CD4-positive, alpha-beta T cell (primary cell): ENCODE results near the gene SUFU. TPM values are rescaled to one million over a fixed set of nuclear protein-coding genes. Genes with fewer than 3 reads are reported as not detected.

Experiments used
- ATAC-seq: fragments of 200-7000 bp; cut with Tn5 transposase; one replicate; pipeline ENCODE4 v1.10.0; 2022; ENCODE audit warnings: mild to moderate bottlenecking; ENCODE audit not compliant: poor library complexity
- CTCF ChIA-PET: fragments of 350-600 bp; sonication (Branson Sonifier 250); formaldehyde crosslinking; loops from one replicate; lab custom pipeline; 2021; ENCODE audit warnings: antibody characterized with exemption, inconsistent platforms; lab: Charles Lee
- POLR2A ChIA-PET: fragments of 350-600 bp; sonication (Branson Sonifier 250); formaldehyde crosslinking; loops from one replicate; lab custom pipeline; 2021; ENCODE audit warnings: antibody characterized with exemption, inconsistent platforms; lab: Charles Lee
- DNase-seq, 14 experiments: peaks; one replicate each; pipeline ENCODE4 v3.0.0-alpha.2; 2013 to 2020; ENCODE audit warnings: mixed read lengths in 2 of 14
- H3K27ac ChIP-seq, 2 donors: one replicate each; pipeline versions ENCODE4 v1.5.1 to v1.7.0; 2013; ENCODE audit warnings: low read length in 2 of 2, low read depth in 1 of 2, mild to moderate bottlenecking in 1 of 2
- H3K27me3 ChIP-seq, 2 experiments: 1 replicate in 1 of 2; 2 replicates in 1 of 2; pipeline versions ENCODE4 v1.6.1 to v1.7.0; 2013; ENCODE audit warnings: low read length in 2 of 2, control low read depth in 1 of 2, mild to moderate bottlenecking in 1 of 2, moderate library complexity in 1 of 2; ENCODE audit not compliant: insufficient read depth in 2 of 2, control insufficient read depth in 1 of 2
- H3K36me3 ChIP-seq: one replicate; pipeline ENCODE4 v1.6.1; 2013; ENCODE audit warnings: low read length, control low read depth; ENCODE audit not compliant: insufficient read depth
- H3K4me1 ChIP-seq: one replicate; pipeline ENCODE4 v1.6.1; 2013; ENCODE audit warnings: low read length, control low read depth; ENCODE audit not compliant: insufficient read depth
- H3K4me3 ChIP-seq: one replicate; pipeline ENCODE4 v1.5.1; 2013; ENCODE audit warnings: mild to moderate bottlenecking, low read length, moderate library complexity
- H3K9me3 ChIP-seq, 2 experiments: 1 replicate in 1 of 2; 2 replicates in 1 of 2; pipeline versions ENCODE4 v1.6.1 to v1.7.0; 2013; ENCODE audit warnings: low read length in 2 of 2, mild to moderate bottlenecking in 2 of 2, control low read depth in 1 of 2, moderate library complexity in 1 of 2; ENCODE audit not compliant: control insufficient read depth in 1 of 2, insufficient read depth in 1 of 2
- H3K27ac Mint-ChIP-seq: one replicate; pipeline ENCODE4 v1.8.0; 2020; ENCODE audit warnings: mixed read lengths
- H3K27me3 Mint-ChIP-seq: one replicate; pipeline ENCODE4 v1.8.0; 2021; ENCODE audit warnings: mixed read lengths
- H3K36me3 Mint-ChIP-seq: one replicate; pipeline ENCODE4 v1.8.0; 2021; ENCODE audit warnings: low read depth, mixed read lengths
- H3K4me1 Mint-ChIP-seq: one replicate; pipeline ENCODE4 v1.8.0; 2021; ENCODE audit warnings: low read depth, mixed read lengths
- H3K4me3 Mint-ChIP-seq: one replicate; pipeline ENCODE4 v1.8.0; 2020; ENCODE audit warnings: mild to moderate bottlenecking, mixed read lengths
- H3K9me3 Mint-ChIP-seq: one replicate; pipeline ENCODE4 v1.8.0; 2020; ENCODE audit warnings: mixed read lengths
- intact Hi-C, 2 experiments: fragments of 100-400 bp; cut with DNase I in 1 of 2; cut with micrococcal nuclease in 1 of 2; formaldehyde crosslinking; loops; one replicate each; pipeline versions ENCODE4 v1.15.1 to v1.9.0; 2023 to 2025; cut with DNase I, micrococcal nuclease
- total RNA-seq, 174 experiments: library from RNA in 2 of 174; stranded (reverse) in 2 of 174; gene quantifications; one replicate each; pipeline ENCODE4 v1.2.3 and lab custom pipeline; 2021 to 2026
- TF ChIP-seq, protein P1 (sequence below): fragments of 200-600 bp; IDR thresholded peaks from one replicate; pipeline ENCODE4 v1.8.0; 2022; ENCODE audit warnings: antibody characterized with exemption, mild to moderate bottlenecking

Gene SUFU
- total RNA-seq, 2 experiments from 2014 or later = 6.7 to 7.3 TPM

DNA sequence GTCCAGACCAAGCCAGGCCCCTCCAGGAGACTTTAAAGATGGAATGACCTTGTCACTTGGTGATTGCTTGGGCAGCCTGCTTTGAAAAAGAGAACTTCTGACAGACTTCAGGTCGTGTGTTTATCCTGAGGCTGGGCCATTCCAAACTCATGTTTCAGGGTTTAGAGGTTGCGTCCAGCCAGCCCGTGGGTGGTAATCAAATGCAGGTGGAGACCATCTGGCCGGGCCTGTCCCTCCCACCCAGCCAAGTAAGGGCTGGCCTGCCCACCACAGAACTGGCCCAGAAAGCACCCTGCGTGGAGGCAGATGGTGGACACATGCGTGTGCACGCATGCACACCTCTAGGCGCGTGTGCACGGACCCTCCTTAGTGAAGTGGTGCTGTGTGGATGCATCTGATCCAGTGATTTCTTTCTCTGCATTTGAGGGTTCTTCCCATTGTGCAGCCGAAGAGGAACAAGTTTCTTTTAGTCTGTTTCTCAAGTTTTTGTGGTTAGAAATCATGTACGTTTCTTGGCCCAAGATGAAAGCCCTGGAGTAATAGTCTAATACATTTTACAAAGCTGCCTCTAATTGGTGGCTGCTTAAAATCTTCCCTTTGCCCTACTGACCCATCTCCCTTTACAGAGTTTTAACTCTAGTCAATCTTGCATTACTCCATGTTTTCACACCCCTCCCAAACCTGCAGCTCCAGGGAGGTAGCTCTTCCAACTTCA, 43.0 kb downstream of the SUFU start:
- no peak overlapping the region for H3K27ac Mint-ChIP-seq
- no peaks in the 10 kb centered on the region for H3K27me3 Mint-ChIP-seq
- DNase-seq (no peak), ATAC-seq (no peak)
- ChIA-PET POLR2A (interaction anchor here (1.2 kb wide), 1 partner anchor 42 kb away, joined by 4 read pairs; no protein-coding TSS in a partner anchor), CTCF (no interaction called here)
- no peaks in the 10 kb centered on the region for H3K9me3 Mint-ChIP-seq
- intact Hi-C loops = no loop called here
- no peak overlapping the region for H3K4me3 Mint-ChIP-seq
- Histone ChIP-seq H3K4me3 (no peak overlapping the region), H3K27ac (no peak overlapping the region), H3K36me3 (peaks cover 14% of the 10 kb centered on the region), H3K27me3 (no peaks in the 10 kb centered on the region), H3K9me3 (no peaks in the 10 kb centered on the region), H3K4me1 (peaks cover 2% of the 10 kb centered on the region)
- H3K4me1 Mint-ChIP-seq = peaks cover 14% of the 10 kb centered on the region
- peaks cover 35% of the 10 kb centered on the region for H3K36me3 Mint-ChIP-seq
- TF ChIP-seq, protein P1, sequence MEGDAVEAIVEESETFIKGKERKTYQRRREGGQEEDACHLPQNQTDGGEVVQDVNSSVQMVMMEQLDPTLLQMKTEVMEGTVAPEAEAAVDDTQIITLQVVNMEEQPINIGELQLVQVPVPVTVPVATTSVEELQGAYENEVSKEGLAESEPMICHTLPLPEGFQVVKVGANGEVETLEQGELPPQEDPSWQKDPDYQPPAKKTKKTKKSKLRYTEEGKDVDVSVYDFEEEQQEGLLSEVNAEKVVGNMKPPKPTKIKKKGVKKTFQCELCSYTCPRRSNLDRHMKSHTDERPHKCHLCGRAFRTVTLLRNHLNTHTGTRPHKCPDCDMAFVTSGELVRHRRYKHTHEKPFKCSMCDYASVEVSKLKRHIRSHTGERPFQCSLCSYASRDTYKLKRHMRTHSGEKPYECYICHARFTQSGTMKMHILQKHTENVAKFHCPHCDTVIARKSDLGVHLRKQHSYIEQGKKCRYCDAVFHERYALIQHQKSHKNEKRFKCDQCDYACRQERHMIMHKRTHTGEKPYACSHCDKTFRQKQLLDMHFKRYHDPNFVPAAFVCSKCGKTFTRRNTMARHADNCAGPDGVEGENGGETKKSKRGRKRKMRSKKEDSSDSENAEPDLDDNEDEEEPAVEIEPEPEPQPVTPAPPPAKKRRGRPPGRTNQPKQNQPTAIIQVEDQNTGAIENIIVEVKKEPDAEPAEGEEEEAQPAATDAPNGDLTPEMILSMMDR = no peak

DNA sequence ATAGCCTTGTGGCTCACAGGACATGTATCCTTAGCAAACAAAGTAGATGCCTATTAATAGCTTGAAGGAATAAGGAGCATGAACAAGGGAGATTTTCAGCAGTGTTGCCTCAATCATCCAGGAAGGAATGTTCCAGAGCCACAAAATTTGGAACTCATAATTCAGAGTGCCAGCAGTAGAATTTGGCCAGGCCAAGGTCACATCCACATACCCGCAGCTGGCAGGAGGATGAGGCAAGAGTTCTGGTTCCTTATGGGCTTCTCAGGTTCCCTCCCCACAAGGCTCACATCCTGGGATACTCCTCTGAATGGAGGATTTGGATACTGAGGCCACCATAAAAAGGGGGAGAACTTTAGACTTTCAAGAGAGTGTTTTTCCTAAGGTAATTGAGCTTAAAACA, 45.8 kb downstream of the SUFU start:
- CTCF ChIA-PET = no interaction called here
- POLR2A ChIA-PET = no interaction called here
- peaks cover 14% of the 10 kb centered on the region for H3K4me1 Mint-ChIP-seq
- H3K9me3 ChIP-seq = no peaks in the 10 kb centered on the region
- DNase-seq (no peak), ATAC-seq (no peak)
- H3K9me3 Mint-ChIP-seq = no peaks in the 10 kb centered on the region
- no peak overlapping the region for H3K27ac Mint-ChIP-seq
- H3K27ac ChIP-seq = no peak overlapping the region
- no peaks in the 10 kb centered on the region for H3K27me3 Mint-ChIP-seq
- intact Hi-C loops = no loop called here
- H3K36me3 Mint-ChIP-seq = peaks cover 48% of the 10 kb centered on the region
- no peak overlapping the region for H3K4me3 ChIP-seq
- TF ChIP-seq, protein P1 = no peak
- H3K27me3 ChIP-seq = no peaks in the 10 kb centered on the region
- no peak overlapping the region for H3K4me3 Mint-ChIP-seq
- H3K4me1 ChIP-seq = peaks cover 2% of the 10 kb centered on the region
- H3K36me3 ChIP-seq = peaks cover 23% of the 10 kb centered on the region

GRCh38 chr10:102550636-102551210, 47.0 kb downstream of the SUFU start:
- TF ChIP-seq, protein P1 = no peak
- peaks cover 9% of the 10 kb centered on the region for H3K4me1 Mint-ChIP-seq
- Histone ChIP-seq H3K4me3 (no peak overlapping the region), H3K4me1 (peaks cover 2% of the 10 kb centered on the region), H3K36me3 (peaks cover 25% of the 10 kb centered on the region), H3K27me3 (no peaks in the 10 kb centered on the region), H3K9me3 (no peaks in the 10 kb centered on the region), H3K27ac (no peak overlapping the region)
- peaks cover 50% of the 10 kb centered on the region for H3K36me3 Mint-ChIP-seq
- ATAC-seq = no peak
- no peaks in the 10 kb centered on the region for H3K9me3 Mint-ChIP-seq
- no peak overlapping the region for H3K27ac Mint-ChIP-seq
- CTCF ChIA-PET = no interaction called here
- H3K4me3 Mint-ChIP-seq = no peak overlapping the region
- intact Hi-C loops = no loop called here
- no peak for DNase-seq
- POLR2A ChIA-PET = no interaction called here
- no peaks in the 10 kb centered on the region for H3K27me3 Mint-ChIP-seq
